Left ventricle myocardium superior (tissue), 1 donor: ENCODE measurements around the gene PRKN. TPM values are rescaled to one million over a fixed set of nuclear protein-coding genes. Genes with fewer than 3 reads are reported as not detected.

Experiments
- ATAC-seq: fragments of 200-7000 bp; cut with Tn5 transposase; one replicate; pipeline ENCODE4 v1.9.1; 2020; ENCODE audit warnings: mild to moderate bottlenecking, moderate library complexity
- DNase-seq: peaks from one replicate; pipeline ENCODE4 v3.0.0-alpha.2; 2020
- intact Hi-C: fragments of 100-400 bp; cut with micrococcal nuclease; formaldehyde crosslinking; loops from one replicate; pipeline ENCODE4 v1.11.0; 2022
- total RNA-seq: library from RNA; stranded (reverse); fragmentation: NEBNext Ultra II Directional; extraction: Animal tissue kit (Norgen Biotek cat#: 25700); gene quantifications from one replicate; pipeline ENCODE4 v1.2.1, GENCODE V29; 2021
- donor health status: DM: no; HTN: yes; CAD: no; lungs with severe emphysema.

The PRKN gene
- total RNA-seq, 1 donor from 2014 or later: 23.1 TPM

GRCh38 chr6:162140251-162140852 lies 587.2 kb downstream of the PRKN start:
- ATAC-seq: no peak
- DNase-seq: no peak
- intact Hi-C loops: no loop called here

- ATAC-seq (no peak), DNase-seq (no peak)
- intact Hi-C loops: no loop called here
Measured at GRCh38 chr6:162125659-162126058, 601.9 kb downstream of the PRKN start.

GRCh38 chr6:162124710-162125435 lies 602.7 kb downstream of the PRKN start:
- ATAC-seq (peak; percentile 31), DNase-seq (no peak)
- intact Hi-C loops: no loop called here

GRCh38 chr6:162123797-162124196 lies 603.8 kb downstream of the PRKN start:
- intact Hi-C loops: no loop called here
- DNase-seq (no peak), ATAC-seq (peak; percentile 65)

GRCh38 chr6:162119341-162119740 lies 608.2 kb downstream of the PRKN start:
- intact Hi-C loops: no loop called here
- DNase-seq: peak; percentile 32
- peak; percentile 57 for ATAC-seq

- intact Hi-C loops: no loop called here
- ATAC-seq (no peak), DNase-seq (no peak)
Measured at GRCh38 chr6:162118706-162119105, 608.9 kb downstream of the PRKN start.

- no peak for DNase-seq
- intact Hi-C loops: no loop called here
- ATAC-seq: no peak
Measured at GRCh38 chr6:162116902-162117525, 610.6 kb downstream of the PRKN start.

- DNase-seq: no peak
- ATAC-seq: peak; percentile 68
- intact Hi-C loops: no loop called here
Measured at GRCh38 chr6:162109480-162110050, 618.0 kb downstream of the PRKN start.

- intact Hi-C loops: no loop called here
- ATAC-seq (no peak), DNase-seq (no peak)
Measured at GRCh38 chr6:162108041-162108440, 619.5 kb downstream of the PRKN start.

GRCh38 chr6:162100096-162100495 lies 627.5 kb downstream of the PRKN start:
- ATAC-seq (no peak), DNase-seq (no peak)
- intact Hi-C loops: no loop called here

GRCh38 chr6:162099685-162100084 lies 627.9 kb downstream of the PRKN start:
- intact Hi-C loops: no loop called here
- DNase-seq (no peak), ATAC-seq (no peak)

GRCh38 chr6:162092816-162093502 lies 634.6 kb downstream of the PRKN start:
- intact Hi-C loops: no loop called here
- no peak for DNase-seq
- peak; percentile 62 for ATAC-seq

- ATAC-seq (no peak), DNase-seq (no peak)
- intact Hi-C loops: no loop called here
Measured at GRCh38 chr6:162090734-162091133, 636.8 kb downstream of the PRKN start.

- ATAC-seq (no peak), DNase-seq (no peak)
- intact Hi-C loops: no loop called here
Measured at GRCh38 chr6:162088091-162088490, 639.5 kb downstream of the PRKN start.

- intact Hi-C loops: no loop called here
- no peak for ATAC-seq
- no peak for DNase-seq
Measured at GRCh38 chr6:162085561-162085960, 642.0 kb downstream of the PRKN start.

GRCh38 chr6:162082520-162082919 lies 645.0 kb downstream of the PRKN start:
- DNase-seq (no peak), ATAC-seq (no peak)
- intact Hi-C loops: no loop called here

GRCh38 chr6:162078667-162079066 lies 648.9 kb downstream of the PRKN start:
- no peak for DNase-seq
- intact Hi-C loops: no loop called here
- ATAC-seq: no peak

- DNase-seq: no peak
- ATAC-seq: no peak
- intact Hi-C loops: no loop called here
Measured at GRCh38 chr6:162078126-162078525, 649.4 kb downstream of the PRKN start.

GRCh38 chr6:162076816-162077215 lies 650.8 kb downstream of the PRKN start:
- intact Hi-C loops: no loop called here
- ATAC-seq (no peak), DNase-seq (no peak)
